Measurements from ENCODE around the gene ZRSR2.

DNA sequence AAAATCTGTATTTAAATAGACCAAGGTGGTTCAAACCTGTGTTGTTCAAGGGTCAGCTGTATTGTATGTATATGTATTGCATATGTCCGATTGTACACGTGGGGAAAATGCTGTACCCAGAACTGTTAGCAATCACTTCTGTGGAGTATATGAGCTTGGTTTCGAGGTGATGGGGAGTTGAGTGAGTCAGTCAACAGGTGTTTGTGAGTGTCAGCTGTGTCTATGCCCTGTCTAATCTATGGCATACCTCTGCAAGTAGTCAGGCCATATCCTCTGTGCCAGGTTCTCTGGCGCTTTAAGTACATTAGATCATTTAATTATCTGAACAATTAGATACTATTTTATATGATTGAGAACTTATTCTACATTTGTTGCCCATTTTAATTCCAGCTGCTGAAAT lies 7.4 kb downstream of the ZRSR2 start:
- TF ChIP-seq, protein P1, sequence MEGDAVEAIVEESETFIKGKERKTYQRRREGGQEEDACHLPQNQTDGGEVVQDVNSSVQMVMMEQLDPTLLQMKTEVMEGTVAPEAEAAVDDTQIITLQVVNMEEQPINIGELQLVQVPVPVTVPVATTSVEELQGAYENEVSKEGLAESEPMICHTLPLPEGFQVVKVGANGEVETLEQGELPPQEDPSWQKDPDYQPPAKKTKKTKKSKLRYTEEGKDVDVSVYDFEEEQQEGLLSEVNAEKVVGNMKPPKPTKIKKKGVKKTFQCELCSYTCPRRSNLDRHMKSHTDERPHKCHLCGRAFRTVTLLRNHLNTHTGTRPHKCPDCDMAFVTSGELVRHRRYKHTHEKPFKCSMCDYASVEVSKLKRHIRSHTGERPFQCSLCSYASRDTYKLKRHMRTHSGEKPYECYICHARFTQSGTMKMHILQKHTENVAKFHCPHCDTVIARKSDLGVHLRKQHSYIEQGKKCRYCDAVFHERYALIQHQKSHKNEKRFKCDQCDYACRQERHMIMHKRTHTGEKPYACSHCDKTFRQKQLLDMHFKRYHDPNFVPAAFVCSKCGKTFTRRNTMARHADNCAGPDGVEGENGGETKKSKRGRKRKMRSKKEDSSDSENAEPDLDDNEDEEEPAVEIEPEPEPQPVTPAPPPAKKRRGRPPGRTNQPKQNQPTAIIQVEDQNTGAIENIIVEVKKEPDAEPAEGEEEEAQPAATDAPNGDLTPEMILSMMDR (conservative IDR thresholded peaks at IDR 0.05; ENCODE audit: low read length), result no peak
- TF ChIP-seq EZH2phosphoT487 (IDR thresholded peaks at IDR 0.05; ENCODE audit: borderline replicate concordance), result no peak

All from Loucy (cell line).